Raji (cell line): Measurements from ENCODE around the gene NAA25.

Experiments
- POLR2A ChIP-seq: IDR thresholded peaks from 2 replicates; pipeline ENCODE4 v1.6.1; 2011; ENCODE audit warnings: low read depth, low read length, control low read depth; ENCODE audit not compliant: insufficient read depth

The NAA25 gene

GRCh38 chr12:112108202-112109079, at the start of gene NAA25:
NAA25 (minus strand) TSS chr12:112108783; CDS start chr12:112108773, 10 bp downstream.
- peak; percentile 77 for TF ChIP-seq POLR2A

DNA sequence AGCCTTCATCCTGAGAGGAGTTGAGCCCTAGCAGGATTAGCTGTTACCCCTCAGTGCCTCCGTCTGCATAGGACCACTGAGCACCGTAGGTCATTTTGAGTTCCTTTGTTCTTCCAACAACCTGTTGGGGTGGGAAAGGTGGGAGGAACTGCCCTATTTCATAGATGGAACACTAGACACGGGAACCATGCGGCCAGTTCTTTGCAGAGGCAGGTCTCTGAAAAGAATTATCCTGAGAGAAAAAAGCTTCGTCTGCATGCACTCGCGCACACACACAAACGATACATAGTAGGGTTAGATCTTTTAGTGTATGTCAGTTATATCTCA, 45.3 kb upstream of the NAA25 start:
- TF ChIP-seq POLR2A: no peak

DNA sequence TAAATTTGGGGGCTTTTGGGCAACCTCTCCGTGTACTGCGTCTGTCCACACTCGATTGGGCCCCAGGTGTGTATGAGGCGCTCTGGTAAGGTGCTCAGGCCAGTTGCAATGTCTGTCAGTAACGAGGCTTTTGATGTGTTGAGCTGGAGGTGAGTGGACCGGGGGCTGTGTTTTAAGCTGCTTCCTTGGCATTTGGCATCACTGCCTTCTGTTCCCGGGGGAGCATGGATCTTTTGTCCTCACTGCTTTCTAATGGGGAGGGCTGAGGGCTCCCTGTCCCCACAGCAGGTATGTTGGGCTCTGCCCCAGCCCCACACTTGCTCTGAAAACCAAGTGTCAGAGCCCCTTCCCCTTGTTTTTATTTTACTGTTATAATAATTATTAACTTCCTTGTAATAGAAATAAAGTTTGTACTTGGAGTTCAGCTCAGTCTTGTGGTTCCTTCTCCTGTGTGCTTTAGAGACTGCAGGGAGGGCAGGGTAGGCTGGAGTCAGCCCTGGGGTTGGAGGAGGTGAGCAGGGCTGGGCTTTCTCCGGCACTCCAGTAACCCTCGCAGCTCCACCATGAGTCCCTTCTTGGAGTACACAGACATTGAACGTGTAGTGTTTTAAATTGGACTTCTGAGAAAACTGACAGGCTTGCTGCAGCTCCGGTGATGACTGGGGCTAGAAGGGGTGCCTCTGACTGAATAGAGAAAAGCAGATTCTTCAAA, 44.8 kb upstream of the NAA25 start:
- no peak for TF ChIP-seq POLR2A

DNA sequence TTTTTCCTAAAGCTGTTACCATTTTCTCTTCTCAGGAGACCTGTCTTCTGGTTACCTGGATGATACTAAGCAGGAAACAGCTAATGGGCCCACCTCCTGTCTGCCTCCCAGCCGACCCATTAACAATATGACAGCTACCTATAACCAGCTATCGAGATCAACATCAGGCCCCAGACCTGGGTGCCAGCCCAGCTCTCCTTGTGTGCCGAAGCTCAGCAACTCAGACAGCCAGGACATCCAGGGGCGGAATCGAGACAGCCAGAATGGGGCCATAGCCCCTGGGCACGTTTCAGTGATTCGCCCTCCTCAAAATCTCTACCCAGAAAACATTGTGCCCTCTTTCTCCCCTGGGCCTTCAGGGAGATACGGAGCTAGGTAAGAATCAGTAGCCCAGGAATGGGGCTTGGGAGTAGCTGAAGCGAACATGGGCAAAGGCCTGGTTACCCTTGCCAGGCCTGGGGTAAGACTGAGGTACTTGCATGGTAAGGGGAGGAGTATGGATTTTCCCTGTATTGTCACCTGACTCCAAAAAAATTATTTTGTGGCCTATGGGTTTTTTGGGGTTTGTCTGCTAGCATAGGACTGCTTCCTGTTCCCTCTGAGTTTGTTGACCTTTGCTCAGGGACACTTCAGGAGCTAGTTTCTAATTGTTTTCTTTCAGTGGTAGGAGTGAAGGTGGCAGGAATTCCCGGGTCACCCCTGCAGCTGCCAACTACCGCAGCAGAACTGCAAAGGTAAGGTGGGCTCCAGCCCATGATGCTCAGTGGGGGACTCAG, 43.4 kb upstream of the NAA25 start:
- TF ChIP-seq POLR2A: no peak

GRCh38 chr12:112149596-112149995, 41.0 kb upstream of the NAA25 start:
- TF ChIP-seq POLR2A: no peak

GRCh38 chr12:112148031-112148513, 39.5 kb upstream of the NAA25 start:
- TF ChIP-seq POLR2A: no peak

- TF ChIP-seq POLR2A: no peak
Observed at GRCh38 chr12:112146123-112146522, 37.5 kb upstream of the NAA25 start.

- TF ChIP-seq POLR2A: no peak
Observed at GRCh38 chr12:112140728-112141127, 32.1 kb upstream of the NAA25 start.

GRCh38 chr12:112134731-112135130, 26.1 kb upstream of the NAA25 start:
- no peak for TF ChIP-seq POLR2A

DNA sequence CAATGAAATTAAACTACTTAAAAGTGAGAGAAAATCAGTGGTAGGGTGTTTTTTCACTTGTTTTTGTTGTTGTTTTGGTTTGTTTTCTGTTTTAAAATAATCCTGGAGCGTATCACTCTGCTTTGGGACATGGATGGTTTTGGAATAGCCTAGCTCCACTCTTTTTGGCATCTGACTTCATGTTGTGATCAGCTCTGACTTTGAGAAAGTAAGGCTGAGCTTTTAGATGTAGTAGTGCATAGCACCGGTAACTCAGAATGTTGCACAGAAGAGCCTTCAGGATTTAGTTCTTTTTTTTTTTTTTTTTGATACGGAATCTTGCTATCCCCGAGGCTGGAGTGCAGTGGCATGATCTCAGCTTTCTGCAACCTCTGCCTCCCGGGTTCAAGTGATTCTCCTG, 24.8 kb upstream of the NAA25 start:
- TF ChIP-seq POLR2A: no peak

DNA sequence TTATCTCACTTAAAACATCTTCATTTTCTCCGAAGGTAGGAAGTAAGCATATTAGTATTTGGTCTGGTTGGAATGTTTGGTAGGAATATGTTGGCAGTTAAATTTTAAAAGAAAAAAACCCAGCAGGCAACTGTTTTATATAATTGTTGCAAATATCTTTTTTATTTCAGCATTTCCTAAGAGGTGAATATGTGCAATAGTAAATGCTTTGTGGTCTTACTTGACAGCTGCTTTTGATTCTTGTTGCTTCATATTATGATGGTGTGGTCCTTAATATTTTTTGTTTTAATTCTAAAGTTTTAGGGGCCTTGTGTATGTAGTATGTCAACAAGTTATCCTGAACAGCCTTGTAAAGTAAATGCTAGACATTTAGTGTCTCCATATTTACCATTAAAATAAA, 23.1 kb upstream of the NAA25 start:
- no peak for TF ChIP-seq POLR2A

DNA sequence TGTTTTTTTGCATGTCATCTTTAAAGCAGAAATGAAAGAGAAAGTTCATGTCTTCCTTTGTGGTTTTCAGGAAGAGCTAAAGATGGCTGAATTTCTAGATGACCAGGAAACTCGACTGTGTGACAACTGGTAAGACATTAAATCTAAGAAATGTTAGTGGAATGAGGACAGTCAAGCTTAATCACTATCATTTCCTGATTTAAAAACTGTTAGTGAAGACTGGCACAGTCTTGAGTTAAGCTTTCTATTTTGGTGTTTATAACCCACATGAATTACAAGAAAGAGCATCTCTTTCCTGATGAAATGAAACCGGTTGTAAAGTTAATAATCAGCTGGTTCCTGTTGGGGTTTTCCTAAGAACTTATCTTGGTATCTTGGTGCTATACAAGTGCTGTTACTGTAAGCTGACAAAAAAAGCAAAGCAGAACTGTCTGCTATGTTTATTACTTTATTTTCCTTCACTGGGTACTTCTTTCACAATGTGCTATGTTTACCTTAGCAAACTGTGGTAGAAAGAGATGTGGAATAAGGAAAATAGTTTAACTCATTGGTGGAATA, 21.9 kb upstream of the NAA25 start:
- TF ChIP-seq POLR2A: no peak

GRCh38 chr12:112126911-112127310, 18.3 kb upstream of the NAA25 start:
- TF ChIP-seq POLR2A: no peak

GRCh38 chr12:112126000-112126438, 17.4 kb upstream of the NAA25 start:
- no peak for TF ChIP-seq POLR2A

DNA sequence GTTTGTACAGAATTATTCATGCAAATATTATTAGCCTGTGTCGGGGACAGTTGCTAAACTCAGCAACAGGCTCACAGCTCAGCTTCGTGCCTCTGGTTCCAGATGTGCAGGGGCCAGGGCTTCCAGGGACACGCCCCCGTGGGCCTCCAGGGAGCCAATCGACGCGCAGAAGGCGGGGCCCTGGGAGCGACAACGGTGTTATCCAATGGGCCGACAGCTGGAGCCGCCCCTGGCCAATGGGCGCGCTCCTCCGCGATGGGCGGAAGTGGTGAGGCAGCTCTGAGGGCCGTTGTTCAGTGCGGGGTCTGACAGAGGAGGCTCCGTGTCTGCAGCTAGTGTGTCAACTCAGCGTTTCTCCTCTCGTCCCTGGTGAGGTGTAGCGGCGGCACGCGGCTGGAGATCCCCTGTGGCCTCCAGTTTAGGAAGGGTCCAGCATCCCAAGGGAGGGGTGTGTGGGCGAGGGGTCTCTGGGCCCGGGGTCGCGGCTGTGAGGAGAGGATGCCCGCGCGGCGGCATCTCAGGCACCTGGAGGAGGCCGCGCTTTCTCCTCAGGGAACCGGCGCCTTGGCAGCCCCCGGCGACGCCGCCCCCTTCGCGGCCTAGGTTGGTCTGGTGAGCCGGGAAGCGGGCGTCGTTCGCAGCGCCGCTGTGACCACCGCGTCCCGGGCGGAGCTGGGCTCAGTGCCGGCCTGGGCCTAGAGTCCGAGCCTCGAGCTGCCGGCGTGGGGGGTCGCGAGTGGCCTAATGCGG, 16.8 kb upstream of the NAA25 start, which contains the start of gene TRAFD1:
TSS of gene TRAFD1 (plus strand) at position 311 of the 750 bp plus-strand sequence. CDS start 4,963 bp downstream, outside the sequence.
- TF ChIP-seq POLR2A: peak; percentile 99

- no peak for TF ChIP-seq POLR2A
Observed at GRCh38 chr12:112124918-112125249, 16.3 kb upstream of the NAA25 start.
